Lower leg skin (tissue), 3 donors: ENCODE measurements around the gene CLIC3.

Source experiments
- CTCF ChIP-seq, 3 donors: fragments of 450-650 bp; IDR thresholded peaks; one replicate each; pipeline ENCODE4 v1.5.1; 2016; ENCODE audit warnings: antibody characterized with exemption in 3 of 3, mild to moderate bottlenecking in 3 of 3, moderate library complexity in 2 of 3
- POLR2A ChIP-seq, 2 donors: fragments of 450-650 bp; IDR thresholded peaks; one replicate each; pipeline ENCODE4 v1.6.1; 2016 to 2017; ENCODE audit warnings: antibody characterized with exemption in 2 of 2, mild to moderate bottlenecking in 1 of 2, moderate library complexity in 1 of 2

- no peak for TF ChIP-seq POLR2A (IDR thresholded peaks at IDR 0.05)
- TF ChIP-seq CTCF (IDR thresholded peaks at IDR 0.05): no peak
Measured at GRCh38 chr9:137045294-137046087, 49.1 kb upstream of the CLIC3 start.
